Dermis blood vessel endothelial cell (primary cell): ENCODE results near the gene SEL1L3. TPM values are rescaled to one million over a fixed set of nuclear protein-coding genes. Genes with fewer than 3 reads are reported as not detected.
A peak's percentile ranks its signal among the peaks of the same experiment; 100 is the strongest.
"Not testable (repeated sequence)": the region's sequence is repeated elsewhere in the genome, so short reads cannot be mapped to it uniquely, and the experiment has no call there.

Experiments used
- DNase-seq: peaks from one replicate; pipeline ENCODE4 v3.0.0; 2010
- total RNA-seq: library from RNA; depleted of rRNA; stranded (reverse); fragments of >200 nt; gene quantifications from 2 replicates; pipeline ENCODE4 v1.2.3, GENCODE V29; 2014

SEL1L3 gene
- 74.2 and 91.2 TPM in 2 replicates for total RNA-seq

DNA sequence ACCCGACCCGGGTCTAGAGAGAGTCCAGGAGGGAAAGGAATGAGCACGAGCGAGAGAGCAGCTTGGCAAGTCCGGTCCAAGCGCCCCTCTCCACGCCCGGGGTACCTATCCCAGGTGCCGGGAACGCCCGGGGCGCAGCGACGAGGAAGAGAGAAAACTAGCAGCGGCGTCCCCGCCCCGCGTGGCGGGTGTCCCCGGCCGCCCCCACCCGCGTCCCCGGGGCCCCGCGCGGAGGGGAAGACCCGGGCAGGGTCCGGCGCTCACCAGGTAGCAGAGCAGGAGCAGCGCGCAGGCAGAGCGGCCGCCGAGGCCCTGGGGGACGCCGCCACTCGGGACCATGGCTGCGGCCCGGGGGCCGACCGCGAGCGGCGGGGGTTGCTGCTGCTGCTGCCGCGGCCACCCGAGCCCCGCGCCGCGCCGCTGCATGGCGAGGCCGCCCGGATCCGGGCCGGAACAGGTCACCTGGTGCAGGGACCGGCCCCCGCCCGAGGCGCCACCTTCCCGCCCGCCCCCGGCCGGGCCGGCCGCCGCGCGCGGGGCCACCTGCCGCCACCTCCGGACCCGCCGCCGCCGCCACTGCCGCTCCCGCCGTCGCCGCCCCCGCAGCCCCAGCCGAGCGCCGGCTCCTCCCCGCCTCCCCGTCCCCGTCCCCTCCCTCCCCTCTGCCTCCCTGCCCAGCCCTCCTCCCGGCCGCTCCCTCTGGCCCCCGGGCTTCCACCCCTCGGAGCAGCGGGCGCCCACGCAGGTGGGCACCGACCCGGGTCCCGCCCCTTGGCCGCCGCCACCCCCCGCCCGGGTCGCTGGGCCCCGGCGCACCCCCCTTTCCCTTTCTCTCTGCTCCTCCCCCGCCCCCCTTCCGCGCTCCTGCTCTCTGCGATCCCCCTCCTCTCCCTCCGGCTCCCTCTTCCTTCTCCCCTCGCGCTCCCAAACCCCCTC, at the start of gene SEL1L3:
SEL1L3 (minus strand) TSS at position 578 of the 936 bp plus-strand sequence; CDS start at position 426, 152 bp downstream.
- peak; percentile 44 for DNase-seq

- no peak for DNase-seq
Measured at GRCh38 chr4:25911356-25911755, 48.6 kb upstream of the SEL1L3 start.

- DNase-seq, result peak; percentile 87
Measured at GRCh38 chr4:25908491-25908901, 45.7 kb upstream of the SEL1L3 start.

GRCh38 chr4:25906113-25906512, 43.3 kb upstream of the SEL1L3 start:
- DNase-seq, result not testable (repeated sequence)

DNA sequence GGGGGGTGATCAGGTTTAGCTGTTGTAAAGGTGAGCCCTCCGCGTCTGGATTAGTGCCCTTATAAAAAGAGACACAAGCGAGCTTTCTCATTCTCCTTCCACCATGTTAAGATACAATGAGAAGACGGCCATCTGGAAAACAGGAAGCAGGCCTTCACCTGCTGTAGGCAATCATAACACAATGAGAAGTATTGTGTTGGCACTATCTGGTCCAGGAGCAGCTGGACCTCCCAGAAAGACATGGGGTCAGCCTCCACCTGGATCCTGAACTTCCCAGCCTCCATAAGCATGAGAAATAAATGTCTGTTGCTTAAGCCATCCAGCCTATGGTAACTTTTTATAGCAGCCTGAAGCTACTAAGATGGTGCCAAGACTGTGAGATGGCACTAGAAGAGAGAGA, 42.6 kb upstream of the SEL1L3 start:
- peak; percentile 20 for DNase-seq

DNA sequence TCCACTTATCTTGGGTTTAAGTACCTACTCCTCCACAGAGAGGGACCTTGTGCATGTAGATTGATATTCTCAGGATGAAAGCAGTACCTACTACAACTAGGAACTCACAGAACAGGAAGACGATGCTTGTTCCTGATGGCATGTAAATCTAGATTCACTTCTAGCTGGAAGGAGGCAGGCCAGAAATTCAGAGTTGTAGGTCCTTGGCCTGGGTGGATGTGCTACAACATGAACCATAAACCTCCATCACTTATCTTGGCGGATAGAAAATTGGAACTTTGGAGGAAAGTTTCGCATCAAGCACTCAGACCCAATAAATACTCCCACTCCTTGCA, 41.9 kb upstream of the SEL1L3 start:
- no peak for DNase-seq

GRCh38 chr4:25903900-25904747, 41.3 kb upstream of the SEL1L3 start:
- DNase-seq, result no peak

DNA sequence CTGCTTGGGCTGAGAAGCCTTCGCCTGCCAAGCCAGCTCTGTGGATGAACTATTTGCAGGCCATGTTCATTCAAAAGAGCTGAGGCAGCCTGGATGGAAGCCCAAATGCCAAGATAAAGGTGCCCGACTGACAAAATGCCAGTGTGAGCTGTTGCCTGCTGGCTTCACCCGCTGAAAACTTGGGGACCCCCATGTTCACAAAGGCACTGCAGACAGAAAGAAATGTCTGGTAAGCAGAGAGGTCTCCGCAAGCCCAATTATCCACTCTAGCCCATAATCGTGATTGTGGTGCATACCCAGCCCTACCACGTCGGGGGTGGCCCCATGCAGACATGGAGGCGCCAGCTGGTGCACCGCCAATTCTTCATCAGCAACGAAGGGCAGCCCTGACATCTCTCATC, 38.2 kb upstream of the SEL1L3 start:
- DNase-seq, result no peak

GRCh38 chr4:25900310-25900709, 37.5 kb upstream of the SEL1L3 start:
- no peak for DNase-seq

- no peak for DNase-seq
Measured at GRCh38 chr4:25896776-25897539, 34.2 kb upstream of the SEL1L3 start.

DNA sequence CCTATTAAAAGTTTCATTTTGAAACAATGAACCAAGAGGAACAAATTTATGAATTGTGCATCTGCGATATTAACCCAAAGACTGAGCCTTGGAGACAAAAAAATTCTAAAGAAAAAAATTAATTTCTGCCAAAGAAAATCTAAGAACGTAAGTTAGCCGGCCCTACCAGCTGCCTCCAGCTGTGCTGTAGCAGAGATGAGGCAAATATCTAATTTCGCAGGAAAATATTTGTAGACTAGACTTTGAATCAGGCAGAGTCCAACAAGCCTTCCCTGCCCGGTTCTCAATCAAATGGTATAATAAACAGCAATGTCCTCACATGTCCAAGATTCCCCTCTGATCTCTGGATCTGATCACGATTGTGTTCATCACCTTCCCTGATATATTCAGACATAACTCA, 30.0 kb upstream of the SEL1L3 start:
- DNase-seq, result no peak

DNA sequence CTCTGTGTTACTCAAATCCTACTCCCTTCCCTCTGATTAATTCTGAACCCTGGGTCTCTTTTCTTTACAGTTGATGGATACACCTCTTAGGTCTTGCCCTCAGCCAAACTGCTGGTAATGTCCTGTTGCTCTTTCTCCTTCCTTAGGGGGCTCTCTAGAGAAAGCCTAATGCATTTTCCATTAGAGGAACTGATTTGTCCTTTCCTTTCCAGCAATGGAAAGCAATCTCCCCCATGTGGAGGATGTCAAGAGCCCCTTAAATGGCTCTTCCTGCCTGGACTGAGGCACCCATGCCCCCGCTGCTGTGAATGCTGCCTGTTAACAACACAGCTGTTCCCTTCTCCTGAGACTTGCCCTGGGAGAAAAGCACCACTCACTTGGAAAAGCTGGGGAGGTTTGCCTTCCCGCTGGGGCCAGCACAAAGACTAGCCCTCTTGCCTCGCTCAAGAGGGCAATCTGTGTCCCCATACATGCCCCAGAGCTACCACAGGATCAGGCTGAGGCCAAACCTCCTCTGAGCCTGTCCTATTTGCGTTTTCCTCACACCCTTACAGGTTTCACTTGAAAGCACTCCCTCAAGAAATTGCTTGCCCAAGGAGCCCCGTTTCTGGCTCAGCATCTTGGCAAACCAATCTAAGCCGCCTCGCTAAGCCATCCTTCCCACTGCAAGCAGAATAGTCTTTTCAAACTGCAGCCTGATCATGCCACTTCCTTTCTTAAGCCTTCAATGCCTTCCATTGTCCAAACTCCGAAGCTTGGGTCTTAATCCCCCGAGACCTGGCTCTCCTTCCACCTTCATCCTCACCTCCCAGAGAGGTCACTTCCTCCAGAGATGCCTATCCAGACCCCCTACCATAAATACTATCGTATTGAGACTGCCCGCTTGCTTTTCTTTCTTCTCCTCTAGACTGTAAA, 28.0 kb upstream of the SEL1L3 start:
- no peak for DNase-seq

- no peak for DNase-seq
Measured at GRCh38 chr4:25889589-25890503, 27.1 kb upstream of the SEL1L3 start.

DNA sequence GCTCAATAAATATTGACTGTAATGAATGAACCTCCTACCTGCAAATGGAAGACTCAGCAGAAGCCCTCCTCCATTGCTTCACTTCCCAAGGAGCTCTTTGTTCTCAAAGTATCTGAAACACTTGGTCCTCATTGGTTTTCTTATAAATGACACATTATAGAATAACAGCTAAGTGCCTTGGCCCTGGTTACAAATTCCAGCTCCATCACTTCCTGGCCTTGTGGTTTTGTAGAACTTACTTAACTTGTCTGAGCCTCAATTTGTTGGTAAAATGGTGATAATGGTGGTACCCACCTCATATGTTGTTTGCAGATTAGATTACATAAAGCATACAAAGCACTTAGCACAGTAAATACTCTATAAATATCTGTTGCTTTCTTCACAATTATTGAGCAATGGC, 26.0 kb upstream of the SEL1L3 start:
- no peak for DNase-seq

DNA sequence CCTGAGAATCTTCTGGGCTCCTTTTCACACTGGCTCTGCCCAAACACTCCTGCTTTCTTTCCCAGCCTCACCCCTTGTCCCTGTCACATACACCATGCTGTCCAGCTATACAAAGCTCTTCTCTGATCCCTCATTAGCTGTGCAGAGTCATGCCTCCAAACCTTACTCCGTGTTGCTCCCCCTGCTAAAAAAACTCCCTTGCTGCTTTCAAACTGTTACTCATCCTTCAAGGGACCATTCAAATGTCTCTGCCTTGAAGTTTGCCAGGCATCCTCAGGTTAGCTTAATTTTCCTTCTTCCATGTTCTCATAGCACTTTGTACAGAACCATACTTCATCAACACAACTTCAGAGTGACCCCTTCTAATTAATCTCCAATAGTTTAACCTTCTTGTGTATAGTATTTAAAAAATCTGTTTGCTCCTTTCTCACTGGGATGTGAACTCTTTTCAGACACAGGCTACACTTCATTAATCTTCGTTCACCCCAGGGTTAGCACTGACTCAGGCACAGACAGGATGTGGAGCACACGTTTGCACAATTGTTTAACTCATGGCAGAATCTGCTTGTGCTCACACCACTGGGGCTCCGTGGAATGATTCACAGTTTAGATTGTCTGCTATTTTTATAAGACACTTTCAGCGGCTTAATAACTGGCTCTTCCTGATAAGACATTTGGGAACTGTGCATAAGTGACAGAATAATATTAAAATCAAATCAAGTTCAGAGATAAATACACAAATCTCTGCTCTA, 21.4 kb upstream of the SEL1L3 start:
- DNase-seq, result peak; percentile 79

GRCh38 chr4:25883565-25883964, 20.8 kb upstream of the SEL1L3 start:
- no peak for DNase-seq

- no peak for DNase-seq
Measured at GRCh38 chr4:25882226-25882625, 19.4 kb upstream of the SEL1L3 start.

DNA sequence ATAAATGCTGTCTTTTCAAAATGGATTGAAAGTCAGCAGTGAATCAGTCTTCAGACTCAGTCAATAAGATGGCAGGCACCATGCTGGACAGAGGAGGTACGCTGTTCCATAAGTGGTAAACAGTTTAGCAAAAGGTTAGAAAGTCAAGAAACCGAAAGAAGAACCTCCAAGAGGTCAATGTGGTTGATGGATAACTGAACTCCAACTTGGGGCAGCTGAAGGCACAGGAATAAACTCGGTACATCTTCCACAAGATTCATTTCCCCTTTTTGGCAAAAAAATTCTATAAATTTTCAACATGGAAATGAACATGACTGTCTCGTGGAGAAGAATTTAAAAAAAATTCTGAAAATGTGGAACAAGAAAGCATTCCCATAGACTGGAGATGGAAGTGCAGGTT, 18.4 kb upstream of the SEL1L3 start:
- DNase-seq, result no peak

DNA sequence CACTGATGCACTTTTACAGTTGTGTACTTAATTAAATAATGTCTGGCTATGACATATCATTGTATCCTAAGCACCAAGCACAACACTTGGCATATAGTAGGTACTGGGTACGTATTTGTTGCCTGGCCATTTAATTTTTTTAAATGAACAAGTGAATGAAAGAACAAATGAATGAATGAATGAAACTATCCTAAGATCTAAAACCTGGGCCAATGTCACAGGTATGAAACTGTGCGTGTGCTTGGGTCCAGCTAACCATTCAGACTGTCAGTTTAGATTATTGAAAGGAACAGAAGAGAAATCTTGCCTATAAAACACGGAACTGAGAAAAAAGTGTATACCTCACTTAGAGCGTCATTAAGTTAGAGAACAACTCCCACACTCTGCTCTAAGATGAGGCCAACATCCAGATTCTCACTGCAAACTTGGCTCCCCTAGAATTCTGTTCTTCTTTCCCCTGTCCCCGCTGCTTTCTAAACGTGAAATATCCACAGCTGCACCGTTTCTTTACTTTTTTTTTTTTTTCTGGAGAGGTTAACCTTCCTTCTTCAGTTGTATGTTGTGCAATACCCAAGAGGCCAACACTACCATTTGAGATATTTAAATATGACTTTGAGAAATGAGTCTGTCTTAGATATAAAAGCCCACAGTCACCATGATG, 17.3 kb upstream of the SEL1L3 start:
- DNase-seq, result no peak
